Testis (tissue), 2 donors: ENCODE data around the gene P3R3URF.

Experiments used
- POLR2A ChIP-seq: fragments of 450-650 bp; IDR thresholded peaks from one replicate; pipeline ENCODE4 v1.6.1; 2017; ENCODE audit warnings: antibody characterized with exemption, mild to moderate bottlenecking, moderate library complexity
- TF ChIP-seq, protein P1 (sequence below), 3 experiments: fragments of 450-650 bp in 2 of 3; fragments of 200-600 bp in 1 of 3; sonication (generic) in 1 of 3; IDR thresholded peaks; one replicate each; pipeline ENCODE4 v1.5.1; 2016 to 2019; ENCODE audit warnings: antibody characterized with exemption in 3 of 3, mild to moderate bottlenecking in 2 of 3, moderate library complexity in 1 of 3

DNA sequence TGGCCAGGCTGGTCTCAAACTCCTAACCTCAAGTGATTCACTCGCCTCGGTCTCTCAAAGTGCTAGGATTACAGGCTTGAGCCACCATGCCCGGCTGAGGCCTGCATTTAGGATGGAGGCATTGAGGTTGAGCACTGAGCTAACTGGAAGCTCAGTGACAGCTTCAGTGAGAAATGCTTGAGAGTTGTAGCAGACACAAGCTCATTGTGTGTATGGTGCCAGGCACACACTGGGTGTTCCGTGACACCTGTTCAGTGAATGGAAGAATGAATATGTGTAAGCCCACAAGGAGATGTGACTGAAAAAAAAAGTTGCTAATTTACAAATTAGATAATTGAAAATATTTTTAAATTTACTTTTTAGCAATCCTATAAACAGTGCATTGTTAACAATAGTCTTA lies 48.7 kb upstream of the P3R3URF start:
- TF ChIP-seq, protein P1, sequence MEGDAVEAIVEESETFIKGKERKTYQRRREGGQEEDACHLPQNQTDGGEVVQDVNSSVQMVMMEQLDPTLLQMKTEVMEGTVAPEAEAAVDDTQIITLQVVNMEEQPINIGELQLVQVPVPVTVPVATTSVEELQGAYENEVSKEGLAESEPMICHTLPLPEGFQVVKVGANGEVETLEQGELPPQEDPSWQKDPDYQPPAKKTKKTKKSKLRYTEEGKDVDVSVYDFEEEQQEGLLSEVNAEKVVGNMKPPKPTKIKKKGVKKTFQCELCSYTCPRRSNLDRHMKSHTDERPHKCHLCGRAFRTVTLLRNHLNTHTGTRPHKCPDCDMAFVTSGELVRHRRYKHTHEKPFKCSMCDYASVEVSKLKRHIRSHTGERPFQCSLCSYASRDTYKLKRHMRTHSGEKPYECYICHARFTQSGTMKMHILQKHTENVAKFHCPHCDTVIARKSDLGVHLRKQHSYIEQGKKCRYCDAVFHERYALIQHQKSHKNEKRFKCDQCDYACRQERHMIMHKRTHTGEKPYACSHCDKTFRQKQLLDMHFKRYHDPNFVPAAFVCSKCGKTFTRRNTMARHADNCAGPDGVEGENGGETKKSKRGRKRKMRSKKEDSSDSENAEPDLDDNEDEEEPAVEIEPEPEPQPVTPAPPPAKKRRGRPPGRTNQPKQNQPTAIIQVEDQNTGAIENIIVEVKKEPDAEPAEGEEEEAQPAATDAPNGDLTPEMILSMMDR (IDR thresholded peaks at IDR 0.05) = no peak
- TF ChIP-seq POLR2A = no peak
